ENCODE data around the gene PTPN1.

Gene PTPN1

GRCh38 chr20:50510706-50511542 is 741 bp downstream of the PTPN1 start:
- H3K4me3 ChIP-seq (ENCODE audit: low read depth in 1 of 2, low read length in 1 of 2), result peak overlapping the region; percentile 86 to 98
- no peaks in the 10 kb centered on the region for H3K27me3 ChIP-seq
- H3K4me1 ChIP-seq (ENCODE audit: control insufficient read depth in 1 of 2, insufficient read depth in 1 of 2, low read depth in 1 of 2, low read length in 1 of 2), result peaks cover 59 to 65% of the 10 kb centered on the region in 2 experiments
- H3K9me3 ChIP-seq, result no peaks in the 10 kb centered on the region
- no peak for TF ChIP-seq CTCF (IDR thresholded peaks at IDR 0.05)
- H3K36me3 ChIP-seq, result no peaks in the 10 kb centered on the region
- H3K27ac ChIP-seq, result peak overlapping the region; percentile 89

GRCh38 chr20:50512323-50512722 is 2.1 kb downstream of the PTPN1 start:
- H3K27ac ChIP-seq, result peak overlapping the region; percentile 80
- TF ChIP-seq CTCF (IDR thresholded peaks at IDR 0.05), result no peak
- no peaks in the 10 kb centered on the region for H3K9me3 ChIP-seq
- no peaks in the 10 kb centered on the region for H3K27me3 ChIP-seq
- H3K4me3 ChIP-seq (ENCODE audit: low read depth in 1 of 2, low read length in 1 of 2), result peak overlapping the region in 1 of 2 experiments; percentile 2
- H3K36me3 ChIP-seq, result no peaks in the 10 kb centered on the region
- peaks cover 73 to 79% of the 10 kb centered on the region in 2 experiments for H3K4me1 ChIP-seq (ENCODE audit: control insufficient read depth in 1 of 2, insufficient read depth in 1 of 2, low read depth in 1 of 2, low read length in 1 of 2)

GRCh38 chr20:50513169-50514034 is 3.2 kb downstream of the PTPN1 start:
- Histone ChIP-seq H3K9me3 (no peaks in the 10 kb centered on the region), H3K36me3 (no peaks in the 10 kb centered on the region), H3K4me1 (ENCODE audit: control insufficient read depth in 1 of 2, insufficient read depth in 1 of 2, low read depth in 1 of 2, low read length in 1 of 2) (peaks cover 84 to 90% of the 10 kb centered on the region in 2 experiments), H3K27ac (peak overlapping the region; percentile 80), H3K27me3 (no peaks in the 10 kb centered on the region), H3K4me3 (ENCODE audit: low read depth in 1 of 2, low read length in 1 of 2) (no peak overlapping the region)
- TF ChIP-seq CTCF (IDR thresholded peaks at IDR 0.05), result no peak

GRCh38 chr20:50514035-50514337 is 3.8 kb downstream of the PTPN1 start:
- no peaks in the 10 kb centered on the region for H3K27me3 ChIP-seq
- H3K27ac ChIP-seq, result peak overlapping the region; percentile 80
- H3K36me3 ChIP-seq, result no peaks in the 10 kb centered on the region
- no peak overlapping the region for H3K4me3 ChIP-seq (ENCODE audit: low read depth in 1 of 2, low read length in 1 of 2)
- no peak for TF ChIP-seq CTCF (IDR thresholded peaks at IDR 0.05)
- no peaks in the 10 kb centered on the region for H3K9me3 ChIP-seq
- H3K4me1 ChIP-seq (ENCODE audit: control insufficient read depth in 1 of 2, insufficient read depth in 1 of 2, low read depth in 1 of 2, low read length in 1 of 2), result peaks cover 90 to 96% of the 10 kb centered on the region in 2 experiments

GRCh38 chr20:50514750-50515149 is 4.6 kb downstream of the PTPN1 start:
- peak overlapping the region; percentile 80 for H3K27ac ChIP-seq
- H3K9me3 ChIP-seq, result no peaks in the 10 kb centered on the region
- no peaks in the 10 kb centered on the region for H3K36me3 ChIP-seq
- H3K27me3 ChIP-seq, result no peaks in the 10 kb centered on the region
- H3K4me1 ChIP-seq (ENCODE audit: control insufficient read depth in 1 of 2, insufficient read depth in 1 of 2, low read depth in 1 of 2, low read length in 1 of 2), result peaks cover 94 to 98% of the 10 kb centered on the region in 2 experiments
- no peak for TF ChIP-seq CTCF (IDR thresholded peaks at IDR 0.05)
- H3K4me3 ChIP-seq (ENCODE audit: low read depth in 1 of 2, low read length in 1 of 2), result no peak overlapping the region

All from neutrophil (primary cell).